ENCODE measurements around the gene CEL. TPM values are rescaled to one million over a fixed set of nuclear protein-coding genes. Genes with fewer than 3 reads are reported as not detected.

The CEL gene
- total RNA-seq, 2 experiments from 2014 or later: 0.73 to 1.3 TPM

- ChIA-PET POLR2A (interaction anchor here (0.7 kb wide), 1 partner anchor 497 kb away, joined by 11 read pairs; no protein-coding TSS in a partner anchor), CTCF (interaction anchor here (0.7 to 27.5 kb wide), 2 partner anchors 11 to 38 kb away, joined by 3 to 300 read pairs; no protein-coding TSS in a partner anchor)
Observed at GRCh38 chr9:133108794-133109641, 47.2 kb downstream of the CEL start.

DNA sequence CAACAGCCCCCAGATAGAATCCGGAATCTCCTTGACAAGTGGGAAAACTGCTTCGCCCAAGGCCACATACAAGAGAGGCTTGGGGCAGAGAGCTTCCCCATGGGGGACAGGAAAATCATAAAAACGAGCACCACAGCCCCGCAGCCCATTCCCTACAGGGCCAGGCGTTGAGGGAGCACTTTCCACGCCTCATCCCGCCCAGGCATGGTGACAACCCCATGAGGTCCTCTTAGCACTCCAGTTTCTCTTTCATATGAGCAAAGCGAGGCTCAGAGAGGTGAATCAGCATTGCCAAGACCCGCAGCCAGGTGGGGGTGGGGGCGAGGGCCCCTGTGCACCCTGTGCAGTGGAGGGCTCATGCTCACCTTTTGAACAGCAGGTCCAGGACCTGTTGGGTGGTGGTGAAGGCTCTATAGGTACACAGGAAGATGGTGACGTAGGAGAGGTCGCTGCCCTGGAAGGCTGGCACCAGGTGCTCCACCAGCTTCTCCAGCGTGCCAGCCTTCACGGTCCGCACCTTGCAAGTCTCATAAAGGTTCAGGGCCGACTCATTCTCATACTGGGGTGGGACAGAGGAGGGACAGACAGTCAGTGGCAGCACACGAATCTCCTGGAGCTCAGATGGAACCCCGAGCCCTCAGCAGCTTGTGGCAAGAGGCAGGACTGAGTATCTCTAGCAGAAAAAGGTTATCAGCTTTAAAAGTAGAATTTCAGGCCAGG, 48.3 kb downstream of the CEL start:
- POLR2A ChIA-PET: interaction anchor here (0.7 kb wide), 1 partner anchor 498 kb away, joined by 11 read pairs; no protein-coding TSS in a partner anchor
- CTCF ChIA-PET: interaction anchor here (0.7 to 27.5 kb wide), 2 partner anchors 9 to 37 kb away, joined by 3 to 300 read pairs; no protein-coding TSS in a partner anchor

- CTCF ChIA-PET: interaction anchor here (27.5 kb wide), 1 partner anchor 35 kb away, joined by 300 read pairs; no protein-coding TSS in a partner anchor
- POLR2A ChIA-PET: no interaction called here
Observed at GRCh38 chr9:133111808-133112662, 50.3 kb downstream of the CEL start.

DNA sequence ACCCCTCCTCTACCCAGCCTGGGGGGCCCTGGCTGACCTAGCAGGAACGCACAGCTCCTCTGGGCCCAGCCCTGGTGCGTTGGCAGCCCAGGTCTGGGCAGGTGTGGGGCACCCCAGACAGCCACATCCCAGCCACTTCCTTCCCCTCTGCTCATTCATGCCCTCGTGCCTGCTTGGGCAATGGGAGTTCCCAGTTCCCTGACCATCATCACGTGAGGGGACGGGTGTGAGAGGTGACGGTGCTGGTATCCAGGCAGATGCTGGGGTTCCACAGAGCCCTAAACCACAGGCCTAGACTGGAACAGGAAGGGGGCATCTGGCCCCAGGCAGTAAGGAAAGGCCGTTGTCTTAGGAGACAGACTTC, 50.9 kb downstream of the CEL start:
- ChIA-PET POLR2A (no interaction called here), CTCF (interaction anchor here (27.5 kb wide), 1 partner anchor 35 kb away, joined by 300 read pairs; no protein-coding TSS in a partner anchor)

DNA sequence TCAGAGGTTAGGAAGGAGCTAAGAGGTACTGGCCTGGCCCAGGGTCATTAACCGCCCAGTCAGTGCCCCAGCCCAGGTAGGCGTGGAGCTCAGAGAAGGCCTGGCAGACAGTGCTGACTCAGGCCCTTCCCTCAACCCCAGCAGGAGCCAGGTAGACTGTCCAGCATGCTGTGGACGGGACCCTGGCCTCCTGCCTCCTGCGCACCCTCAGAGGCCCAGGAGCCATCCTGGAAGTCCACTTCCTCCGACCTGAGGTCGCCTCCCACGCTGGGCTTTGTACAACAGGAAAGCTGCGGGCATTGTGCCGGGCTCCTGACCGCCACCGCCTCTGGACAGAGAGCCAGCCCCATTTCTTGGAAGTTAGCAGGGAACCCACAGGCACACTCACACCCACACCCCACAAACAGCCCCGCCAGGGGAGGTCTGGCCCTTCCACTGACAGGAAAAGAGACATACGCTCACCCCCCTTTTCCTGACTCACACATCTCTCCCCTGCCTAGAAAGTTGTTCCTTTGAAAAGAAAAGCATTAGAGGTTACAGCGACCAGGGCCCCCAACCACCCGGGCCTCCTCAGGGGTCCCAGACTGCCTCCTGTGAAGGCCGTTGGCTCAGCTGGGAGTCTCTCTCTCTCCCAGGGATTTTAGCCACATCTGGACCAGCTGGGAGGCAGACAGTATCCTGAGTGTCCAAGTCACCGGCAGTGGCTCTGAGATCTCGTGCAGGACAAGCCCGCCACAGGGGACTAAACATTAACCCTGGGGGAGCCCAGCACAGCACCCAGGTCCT, 51.6 kb downstream of the CEL start:
- ChIA-PET CTCF (interaction anchor here (1.9 to 27.5 kb wide), 2 partner anchors 20 to 34 kb away, joined by 4 to 300 read pairs; no protein-coding TSS in a partner anchor), POLR2A (no interaction called here)

DNA sequence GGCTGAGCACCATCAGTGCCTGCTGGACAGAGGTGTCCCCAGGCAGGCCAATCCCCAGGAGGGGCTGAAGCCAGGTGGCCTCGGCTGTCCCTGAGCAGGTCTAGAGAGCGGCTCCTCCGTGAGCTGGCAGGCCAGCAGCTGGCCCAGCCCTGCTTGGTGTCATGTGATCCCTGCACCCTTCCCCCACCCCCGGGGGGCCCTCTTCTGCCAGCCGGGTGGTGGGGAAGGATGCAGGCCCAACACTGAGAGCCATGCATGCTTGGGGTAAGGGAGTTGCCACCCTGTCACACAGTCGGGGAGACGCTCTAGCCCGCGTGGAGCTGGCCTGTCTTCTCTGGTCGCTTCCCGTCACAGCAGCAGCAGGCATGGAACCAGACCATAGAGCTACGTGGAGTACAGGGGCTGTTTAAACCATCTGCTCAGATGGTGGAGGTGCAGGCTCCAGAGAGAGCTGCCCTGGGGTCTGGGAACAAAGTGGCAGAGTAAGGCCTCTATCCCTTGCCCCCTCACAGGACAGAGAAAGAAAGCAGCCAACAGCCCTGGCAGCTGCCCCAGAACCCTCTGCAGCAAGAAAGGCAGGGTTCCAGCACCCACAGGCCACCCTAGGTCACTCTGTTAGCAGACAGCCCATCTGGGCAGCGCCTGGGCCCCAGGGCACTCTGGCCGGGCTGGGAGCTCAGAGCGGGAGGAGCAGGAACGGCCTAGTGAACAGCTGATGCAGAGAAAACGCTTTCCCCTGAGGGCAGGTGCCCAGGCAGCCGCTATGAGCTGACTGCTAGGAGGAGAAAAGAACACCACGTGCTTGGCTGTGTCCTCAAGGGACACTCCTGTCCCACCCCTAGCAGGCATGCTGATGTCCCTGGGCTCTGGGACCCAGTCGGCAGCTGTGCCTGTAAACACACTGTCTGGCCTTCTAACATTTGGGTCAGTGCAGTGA, 52.4 kb downstream of the CEL start:
- CTCF ChIA-PET: interaction anchor here (0.6 to 27.5 kb wide), 4 partner anchors 15 to 71 kb away, joined by 3 to 300 read pairs (median 4); no protein-coding TSS in a partner anchor
- POLR2A ChIA-PET: interaction anchor here (2.9 kb wide), 1 partner anchor 34 kb away, joined by 12 read pairs; no protein-coding TSS in a partner anchor

GRCh38 chr9:133114886-133115603, 53.3 kb downstream of the CEL start:
- CTCF ChIA-PET: interaction anchor here (0.6 to 27.5 kb wide), 7 partner anchors 11 to 70 kb away, joined by 3 to 300 read pairs (median 4); no protein-coding TSS in a partner anchor
- POLR2A ChIA-PET: interaction anchor here (0.6 to 2.9 kb wide), 6 partner anchors 9 to 33 kb away, joined by 3 to 12 read pairs (median 4); no protein-coding TSS in a partner anchor

GRCh38 chr9:133115604-133116345, 54.0 kb downstream of the CEL start:
- POLR2A ChIA-PET: interaction anchor here (0.6 to 2.9 kb wide), 6 partner anchors 10 to 32 kb away, joined by 3 to 12 read pairs (median 4); no protein-coding TSS in a partner anchor

GRCh38 chr9:133116346-133117231, 54.8 kb downstream of the CEL start:
- ChIA-PET CTCF (interaction anchor here (0.8 to 27.5 kb wide), 6 partner anchors 13 to 95 kb away, joined by 3 to 300 read pairs (median 4); no protein-coding TSS in a partner anchor), POLR2A (interaction anchor here (1.0 to 2.9 kb wide), 5 partner anchors 14 to 32 kb away, joined by 3 to 12 read pairs (median 5); no protein-coding TSS in a partner anchor)

More at GRCh38 chr9:133115604-133116345, 54.0 kb downstream of the CEL start:
- CTCF ChIA-PET: interaction anchor here (1.0 to 27.5 kb wide), 5 partner anchors 12 to 32 kb away, joined by 3 to 300 read pairs (median 4); no protein-coding TSS in a partner anchor

- POLR2A ChIA-PET: interaction anchor here (0.7 to 2.9 kb wide), 6 partner anchors 12 to 87 kb away, joined by 3 to 12 read pairs (median 6); partner anchors contain the start of gene GTF3C5
- CTCF ChIA-PET: interaction anchor here (0.8 to 27.5 kb wide), 5 partner anchors 15 to 96 kb away, joined by 3 to 300 read pairs (median 4); no protein-coding TSS in a partner anchor
Observed at GRCh38 chr9:133117271-133118178, 55.7 kb downstream of the CEL start.

- ChIA-PET CTCF (interaction anchor here (3.2 to 27.5 kb wide), 2 partner anchors 15 to 29 kb away, joined by 13 to 300 read pairs; no protein-coding TSS in a partner anchor), POLR2A (interaction anchor here (0.6 to 2.1 kb wide), 5 partner anchors 11 to 88 kb away, joined by 3 to 8 read pairs (median 5); partner anchors contain the start of gene GTF3C5)
Observed at GRCh38 chr9:133118179-133118520, 56.4 kb downstream of the CEL start.

DNA sequence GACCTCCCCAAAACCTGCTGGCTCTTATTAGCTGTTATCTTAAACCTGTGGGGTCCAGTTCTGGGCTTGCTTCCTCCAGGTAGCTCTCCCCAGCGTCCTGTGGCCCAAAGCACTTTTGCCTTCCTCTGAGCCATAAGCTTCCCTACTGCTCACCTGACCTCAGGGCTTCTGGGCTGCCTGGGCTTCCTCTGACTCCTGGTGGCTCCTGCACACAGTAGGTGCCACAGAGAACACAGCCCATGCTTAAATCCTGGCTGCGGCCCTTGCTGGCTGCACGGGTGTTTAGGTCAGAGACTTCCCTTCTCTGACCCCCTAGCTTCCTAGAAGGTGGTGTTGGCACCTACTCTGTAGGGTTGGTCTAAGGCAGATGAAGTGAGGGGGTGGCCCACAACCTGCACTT, 56.8 kb downstream of the CEL start:
- POLR2A ChIA-PET: interaction anchor here (0.6 to 2.1 kb wide), 5 partner anchors 11 to 88 kb away, joined by 3 to 8 read pairs (median 5); partner anchors contain the start of gene GTF3C5
- CTCF ChIA-PET: interaction anchor here (3.2 to 27.5 kb wide), 2 partner anchors 16 to 29 kb away, joined by 13 to 300 read pairs; no protein-coding TSS in a partner anchor

Measured in activated CD8-positive, alpha-beta memory T cell treated with anti-CD3 and anti-CD28 coated beads for 36 hours (primary cell).